HG02884 (cell line): ENCODE measurements around the gene RIN3.

Source experiments
- ATAC-seq: cut with Tn5 transposase; IDR thresholded peaks from one replicate; pipeline ENCODE4 v1.9.1; 2021; ENCODE audit warnings: mild to moderate bottlenecking, moderate library complexity; ENCODE audit not compliant: unreplicated experiment

RIN3 gene

GRCh38 chr14:92484132-92484823, 29.3 kb upstream of the RIN3 start:
- ATAC-seq, result no peak

- no peak for ATAC-seq
These were observed 26.7 kb upstream of the RIN3 start for GRCh38 chr14:92486881-92487280.

GRCh38 chr14:92487513-92488133, 26.0 kb upstream of the RIN3 start:
- ATAC-seq, result no peak

GRCh38 chr14:92489394-92490238, 24.0 kb upstream of the RIN3 start:
- ATAC-seq, result no peak

GRCh38 chr14:92490239-92490959, 23.2 kb upstream of the RIN3 start:
- no peak for ATAC-seq

GRCh38 chr14:92491782-92492181, 21.8 kb upstream of the RIN3 start:
- no peak for ATAC-seq

- no peak for ATAC-seq
These were observed 21.3 kb upstream of the RIN3 start for GRCh38 chr14:92492258-92492657.

- no peak for ATAC-seq
These were observed 20.6 kb upstream of the RIN3 start for GRCh38 chr14:92493024-92493423.

GRCh38 chr14:92493492-92493891, 20.1 kb upstream of the RIN3 start:
- no peak for ATAC-seq

- ATAC-seq, result no peak
These were observed 19.1 kb upstream of the RIN3 start for GRCh38 chr14:92494512-92494911.

- ATAC-seq, result no peak
These were observed 18.6 kb upstream of the RIN3 start for GRCh38 chr14:92495027-92495426.

- ATAC-seq, result no peak
These were observed 17.3 kb upstream of the RIN3 start for GRCh38 chr14:92496191-92496857.

- ATAC-seq, result no peak
These were observed 16.2 kb upstream of the RIN3 start for GRCh38 chr14:92497391-92497790.

GRCh38 chr14:92499234-92499633, 14.3 kb upstream of the RIN3 start:
- ATAC-seq, result no peak

- no peak for ATAC-seq
These were observed 13.1 kb upstream of the RIN3 start for GRCh38 chr14:92500491-92500941.

- no peak for ATAC-seq
These were observed 11.7 kb upstream of the RIN3 start for GRCh38 chr14:92501891-92502351.

GRCh38 chr14:92502541-92503286, 10.9 kb upstream of the RIN3 start:
- no peak for ATAC-seq

GRCh38 chr14:92503756-92504491, 9.7 kb upstream of the RIN3 start:
- ATAC-seq, result no peak

GRCh38 chr14:92505826-92506225, 7.8 kb upstream of the RIN3 start:
- ATAC-seq, result no peak
